ENCODE results near the gene THBS4. TPM values are rescaled to one million over a fixed set of nuclear protein-coding genes. Genes with fewer than 3 reads are reported as not detected.

THBS4 gene
- total and polyA plus RNA-seq, 10 of the 15 experiments (the other 5 are each of a cell fraction or from before 2014, with no cell fraction given) = 0.31 to 1.7 (median 0.75) TPM

GRCh38 chr5:79990598-79991507 is 44.3 kb upstream of the THBS4 start, which contains the start of gene MTX3 (continued):
- TF ChIP-seq SMAD1 (IDR thresholded peaks at IDR 0.05; ENCODE audit: low read depth, partially characterized antibody) (no peak), STAT3 (IDR thresholded peaks at IDR 0.05; ENCODE audit: low read depth, low read length) (no peak), ZNF207 (IDR thresholded peaks at IDR 0.05; ENCODE audit: borderline replicate concordance) (no peak), RELB (IDR thresholded peaks at IDR 0.05; ENCODE audit: low read depth) (peak; percentile 92), SMC3 (IDR thresholded peaks at IDR 0.05; ENCODE audit: borderline replicate concordance, low read length) (no peak), YY1 (IDR thresholded peaks at IDR 0.05; ENCODE audit: low read depth, low read length) (peak; percentile 99), NBN (IDR thresholded peaks at IDR 0.05) (no peak; the same call in 1 of the 2 replicates), POLR2AphosphoS2 (IDR thresholded peaks at IDR 0.05; ENCODE audit: low read depth, low read length) (0 out of 2 replicates have a peak, but pooled peaks have one; percentile 25), SUPT20H (IDR thresholded peaks at IDR 0.05; ENCODE audit: borderline replicate concordance, control insufficient read depth, low read depth, low read length) (no peak), CREM (IDR thresholded peaks at IDR 0.05; ENCODE audit: low read depth) (peak; percentile 58), RB1 (IDR thresholded peaks at IDR 0.05; ENCODE audit: borderline replicate concordance) (peak; percentile 68; the same call in 1 of the 2 replicates), POU2F2 (IDR thresholded peaks at IDR 0.05; ENCODE audit: borderline replicate concordance, low read depth, low read length) (no peak), ASH2L (IDR thresholded peaks at IDR 0.05; ENCODE audit: borderline replicate concordance, low read depth) (no peak; the same call in 1 of the 2 replicates), BMI1 (IDR thresholded peaks at IDR 0.05; ENCODE audit: borderline replicate concordance) (no peak), PRDM15 (CRISPR knock-in tag; IDR thresholded peaks at IDR 0.05) (no peak), CEBPB (IDR thresholded peaks at IDR 0.05; ENCODE audit: borderline replicate concordance in 1 of 2, low read depth in 2 of 2, low read length in 2 of 2) (no peak), CREB1 (IDR thresholded peaks at IDR 0.05; ENCODE audit: low read depth) (0 out of 2 replicates have a peak, but pooled peaks have one; percentile 21), BHLHE40 (IDR thresholded peaks at IDR 0.05; ENCODE audit: borderline replicate concordance in 1 of 2, low read depth in 2 of 2, low read length in 1 of 2) (peak; percentile 95 to 96), ZBTB40 (IDR thresholded peaks at IDR 0.05; ENCODE audit: borderline replicate concordance) (peak; percentile 96)

All from GM12878 (cell line).